Activated B cell treated with CpG ODN at 0.5 μM for 24 hours (primary cell): ENCODE results near the gene FHL5. TPM values are rescaled to one million over a fixed set of nuclear protein-coding genes. Genes with fewer than 3 reads are reported as not detected.
"Not testable (repeated sequence)": the region's sequence is repeated elsewhere in the genome, so short reads cannot be mapped to it uniquely, and the experiment has no call there.

Experiments
- ATAC-seq: fragments of 200-7000 bp; cut with Tn5 transposase; one replicate; pipeline ENCODE4 v1.10.0; 2021; ENCODE audit warnings: low read depth, mild to moderate bottlenecking, moderate library complexity
- CTCF ChIA-PET: fragments of 350-600 bp; sonication (Branson Sonifier 250); formaldehyde crosslinking; loops from one replicate; lab custom pipeline; 2021; ENCODE audit warnings: antibody characterized with exemption; lab: Charles Lee
- POLR2A ChIA-PET: fragments of 350-600 bp; sonication (Branson Sonifier 250); formaldehyde crosslinking; loops from one replicate; lab custom pipeline; 2021; ENCODE audit warnings: antibody characterized with exemption; lab: Charles Lee
- DNase-seq: peaks from one replicate; pipeline ENCODE4 v3.0.0; 2022
- H3K27ac Mint-ChIP-seq: one replicate; pipeline ENCODE4 v1.8.0; 2020; ENCODE audit warnings: mixed read lengths
- H3K27me3 Mint-ChIP-seq: one replicate; pipeline ENCODE4 v1.8.0; 2021; ENCODE audit warnings: mixed read lengths
- H3K36me3 Mint-ChIP-seq: one replicate; pipeline ENCODE4 v1.8.0; 2021; ENCODE audit warnings: low read depth, mixed read lengths
- H3K4me1 Mint-ChIP-seq: one replicate; pipeline ENCODE4 v1.8.0; 2021; ENCODE audit warnings: mixed read lengths
- H3K4me3 Mint-ChIP-seq: one replicate; pipeline ENCODE4 v1.8.0; 2020; ENCODE audit warnings: mild to moderate bottlenecking, mixed read lengths
- H3K9me3 Mint-ChIP-seq: one replicate; pipeline ENCODE4 v1.8.0; 2020; ENCODE audit warnings: mixed read lengths
- intact Hi-C: fragments of 100-400 bp; cut with micrococcal nuclease; formaldehyde crosslinking; loops from one replicate; pipeline ENCODE4 v1.15.1; 2024
- total RNA-seq: library from RNA; stranded (reverse); gene quantifications from 2 replicates; pipeline ENCODE4 v1.2.3, GENCODE V29; 2022
- TF ChIP-seq, protein P1 (sequence below): fragments of 200-600 bp; IDR thresholded peaks from one replicate; pipeline ENCODE4 v1.8.0; 2022; ENCODE audit warnings: antibody characterized with exemption, mild to moderate bottlenecking

The FHL5 gene
- total RNA-seq, 1 donor from 2014 or later, result not detected

- Mint-ChIP-seq H3K4me3 (no peak overlapping the region), H3K4me1 (no peaks in the 10 kb centered on the region), H3K27ac (no peak overlapping the region), H3K9me3 (no peaks in the 10 kb centered on the region), H3K27me3 (no peaks in the 10 kb centered on the region), H3K36me3 (peaks cover 52% of the 10 kb centered on the region)
- intact Hi-C loops, result loop anchor here (10.0 kb wide), 1 partner anchor 849 kb away; no protein-coding TSS in a partner anchor
- DNase-seq, result no peak
- ATAC-seq, result no peak
- ChIA-PET POLR2A (interaction anchor here (0.6 kb wide), 1 partner anchor 21 kb away, joined by 5 read pairs; no protein-coding TSS in a partner anchor), CTCF (no interaction called here)
- TF ChIP-seq, protein P1, sequence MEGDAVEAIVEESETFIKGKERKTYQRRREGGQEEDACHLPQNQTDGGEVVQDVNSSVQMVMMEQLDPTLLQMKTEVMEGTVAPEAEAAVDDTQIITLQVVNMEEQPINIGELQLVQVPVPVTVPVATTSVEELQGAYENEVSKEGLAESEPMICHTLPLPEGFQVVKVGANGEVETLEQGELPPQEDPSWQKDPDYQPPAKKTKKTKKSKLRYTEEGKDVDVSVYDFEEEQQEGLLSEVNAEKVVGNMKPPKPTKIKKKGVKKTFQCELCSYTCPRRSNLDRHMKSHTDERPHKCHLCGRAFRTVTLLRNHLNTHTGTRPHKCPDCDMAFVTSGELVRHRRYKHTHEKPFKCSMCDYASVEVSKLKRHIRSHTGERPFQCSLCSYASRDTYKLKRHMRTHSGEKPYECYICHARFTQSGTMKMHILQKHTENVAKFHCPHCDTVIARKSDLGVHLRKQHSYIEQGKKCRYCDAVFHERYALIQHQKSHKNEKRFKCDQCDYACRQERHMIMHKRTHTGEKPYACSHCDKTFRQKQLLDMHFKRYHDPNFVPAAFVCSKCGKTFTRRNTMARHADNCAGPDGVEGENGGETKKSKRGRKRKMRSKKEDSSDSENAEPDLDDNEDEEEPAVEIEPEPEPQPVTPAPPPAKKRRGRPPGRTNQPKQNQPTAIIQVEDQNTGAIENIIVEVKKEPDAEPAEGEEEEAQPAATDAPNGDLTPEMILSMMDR, result no peak
Measured at GRCh38 chr6:96545882-96546281, 17.0 kb upstream of the FHL5 start.

DNA sequence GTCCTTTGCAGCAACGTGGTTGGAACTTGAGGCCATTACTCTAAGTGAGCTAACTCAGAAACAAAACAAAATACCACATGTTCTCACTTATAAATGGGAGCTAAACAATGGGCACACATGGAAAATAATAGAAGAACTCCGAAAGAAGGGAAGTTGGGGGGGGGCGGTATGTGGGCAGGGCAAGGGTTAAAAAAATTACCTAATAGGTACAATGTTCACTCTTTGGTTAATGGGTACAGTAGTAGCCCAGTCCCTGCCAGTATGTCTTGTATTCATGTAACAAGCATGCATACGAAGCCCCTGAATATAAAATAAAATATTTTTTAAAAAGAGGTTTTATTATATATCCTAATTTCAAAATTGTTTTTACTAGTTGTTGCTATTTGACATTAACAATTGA is 15.3 kb upstream of the FHL5 start:
- H3K27ac Mint-ChIP-seq, result no peak overlapping the region
- ATAC-seq, result no peak
- DNase-seq, result no peak
- no peaks in the 10 kb centered on the region for H3K4me1 Mint-ChIP-seq
- H3K36me3 Mint-ChIP-seq, result peaks cover 64% of the 10 kb centered on the region
- no peaks in the 10 kb centered on the region for H3K9me3 Mint-ChIP-seq
- TF ChIP-seq, protein P1, result no peak
- H3K4me3 Mint-ChIP-seq, result no peak overlapping the region
- CTCF ChIA-PET, result no interaction called here
- POLR2A ChIA-PET, result no interaction called here
- intact Hi-C loops, result loop anchor here (10.0 kb wide), 1 partner anchor 847 kb away; no protein-coding TSS in a partner anchor
- no peaks in the 10 kb centered on the region for H3K27me3 Mint-ChIP-seq

DNA sequence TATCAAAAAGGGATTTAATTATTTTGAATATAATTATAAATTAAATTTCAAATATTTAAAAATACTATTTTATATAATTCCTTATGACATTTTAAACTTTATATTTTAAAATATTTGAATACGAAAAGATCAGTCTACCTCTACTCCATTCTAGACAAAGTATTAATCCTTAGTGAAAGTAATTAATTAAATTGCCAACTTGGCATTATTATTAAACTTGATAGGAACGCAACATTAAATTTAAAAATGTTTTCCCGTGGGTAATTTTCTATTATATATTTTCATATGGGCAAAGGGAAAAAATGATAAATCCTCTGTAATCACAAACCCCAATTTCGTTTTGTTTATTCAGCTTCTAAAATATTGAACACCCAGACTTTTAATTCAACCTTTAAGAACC is 8.4 kb upstream of the FHL5 start:
- intact Hi-C loops, result no loop called here

GRCh38 chr6:96559740-96560139 is 3.2 kb upstream of the FHL5 start:
- H3K27ac Mint-ChIP-seq, CTCF ChIA-PET, POLR2A ChIA-PET, intact Hi-C loops, H3K9me3 Mint-ChIP-seq, H3K4me3 Mint-ChIP-seq, H3K27me3 Mint-ChIP-seq, DNase-seq, H3K4me1 Mint-ChIP-seq, ATAC-seq: not testable (repeated sequence)
- peaks cover 15% of the 10 kb centered on the region for H3K36me3 Mint-ChIP-seq

More for the DNA sequence above, 8.4 kb upstream of the FHL5 start:
- TF ChIP-seq, protein P1, result no peak
- ChIA-PET CTCF (no interaction called here), POLR2A (no interaction called here)
- no peak overlapping the region for H3K4me3 Mint-ChIP-seq
- no peak for ATAC-seq
- H3K4me1 Mint-ChIP-seq, result no peaks in the 10 kb centered on the region
- DNase-seq, result no peak
- peaks cover 61% of the 10 kb centered on the region for H3K36me3 Mint-ChIP-seq
- H3K27ac Mint-ChIP-seq, result no peak overlapping the region
- H3K27me3 Mint-ChIP-seq, result no peaks in the 10 kb centered on the region
- H3K9me3 Mint-ChIP-seq, result no peaks in the 10 kb centered on the region

- Mint-ChIP-seq H3K36me3 (no peaks in the 10 kb centered on the region), H3K27me3 (peaks cover 12% of the 10 kb centered on the region), H3K27ac (no peak overlapping the region), H3K9me3 (peaks cover 3% of the 10 kb centered on the region), H3K4me3 (no peak overlapping the region), H3K4me1 (no peaks in the 10 kb centered on the region)
- no peak for ATAC-seq
- TF ChIP-seq, protein P1, result no peak
- no peak for DNase-seq
- CTCF ChIA-PET, result no interaction called here
- intact Hi-C loops, result no loop called here
- POLR2A ChIA-PET, result no interaction called here
Measured at GRCh38 chr6:96563853-96564252, 925 bp downstream of the FHL5 start.

DNA sequence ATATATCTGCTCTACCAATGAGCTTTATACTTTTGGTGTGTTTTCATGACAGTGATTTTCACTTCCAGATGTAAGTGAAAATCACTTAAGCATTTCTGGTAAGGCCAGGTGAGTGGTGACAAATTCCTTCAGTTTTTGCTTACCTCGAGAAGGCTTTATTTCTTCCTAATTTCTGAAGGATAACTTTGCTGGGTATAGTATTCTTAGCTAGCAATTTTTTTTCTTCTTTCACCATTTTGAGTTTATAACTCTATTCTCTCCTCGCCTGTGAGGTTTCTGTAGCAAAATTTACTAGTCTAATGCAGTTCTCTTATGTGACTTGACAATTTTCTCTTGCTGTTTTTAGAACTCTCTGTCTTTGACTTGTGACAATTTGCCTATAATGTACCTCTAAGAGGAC is 7.1 kb downstream of the FHL5 start:
- Mint-ChIP-seq H3K9me3 (peaks cover 28% of the 10 kb centered on the region), H3K27ac (no peak overlapping the region), H3K27me3 (peaks cover 15% of the 10 kb centered on the region), H3K4me1 (no peaks in the 10 kb centered on the region), H3K4me3 (no peak overlapping the region), H3K36me3 (peaks cover 2% of the 10 kb centered on the region)
- intact Hi-C loops, result no loop called here
- ATAC-seq (no peak), DNase-seq (no peak)
- CTCF ChIA-PET, result no interaction called here
- TF ChIP-seq, protein P1, result no peak
- POLR2A ChIA-PET, result no interaction called here
